ENCODE data around the gene ZNF132.
A peak's percentile ranks its signal among the peaks of the same experiment; 100 is the strongest.
"Not testable (repeated sequence)": the region's sequence is repeated elsewhere in the genome, so short reads cannot be mapped to it uniquely, and the experiment has no call there.

ZNF132 gene

GRCh38 chr19:58439576-58440554, at the start of gene ZNF132:
ZNF132 (minus strand) TSS chr19:58440153; CDS start chr19:58439821, 332 bp downstream.
- in situ Hi-C loops (cut with MboI; ENCODE audit: low pct_unique_long_range_greater_than_20kb, low sequenced_read_pairs), result no loop called here
- no peak for DNase-seq

- in situ Hi-C loops (cut with MboI; ENCODE audit: low pct_unique_long_range_greater_than_20kb, low sequenced_read_pairs); DNase-seq: not testable (repeated sequence)
These were observed 44.4 kb upstream of the ZNF132 start for GRCh38 chr19:58484349-58484748.

GRCh38 chr19:58483776-58484175, 43.8 kb upstream of the ZNF132 start:
- DNase-seq, result no peak

GRCh38 chr19:58482372-58482771, 42.4 kb upstream of the ZNF132 start:
- in situ Hi-C loops (cut with MboI; ENCODE audit: low pct_unique_long_range_greater_than_20kb, low sequenced_read_pairs), result no loop called here
- DNase-seq, result no peak

More at GRCh38 chr19:58483776-58484175, 43.8 kb upstream of the ZNF132 start:
- in situ Hi-C loops (cut with MboI; ENCODE audit: low pct_unique_long_range_greater_than_20kb, low sequenced_read_pairs), result no loop called here

- no peak for DNase-seq
- in situ Hi-C loops (cut with MboI; ENCODE audit: low pct_unique_long_range_greater_than_20kb, low sequenced_read_pairs), result no loop called here
These were observed 40.9 kb upstream of the ZNF132 start for GRCh38 chr19:58480831-58481230.

- in situ Hi-C loops (cut with MboI; ENCODE audit: low pct_unique_long_range_greater_than_20kb, low sequenced_read_pairs), result no loop called here
These were observed 40.5 kb upstream of the ZNF132 start for GRCh38 chr19:58480481-58480830.

GRCh38 chr19:58479736-58480480, 40.0 kb upstream of the ZNF132 start:
- in situ Hi-C loops (cut with MboI; ENCODE audit: low pct_unique_long_range_greater_than_20kb, low sequenced_read_pairs), result no loop called here
- DNase-seq, result no peak

More at GRCh38 chr19:58480481-58480830, 40.5 kb upstream of the ZNF132 start:
- no peak for DNase-seq

GRCh38 chr19:58479303-58479702, 39.4 kb upstream of the ZNF132 start:
- in situ Hi-C loops (cut with MboI; ENCODE audit: low pct_unique_long_range_greater_than_20kb, low sequenced_read_pairs), result no loop called here
- DNase-seq, result no peak

- DNase-seq, result no peak
- in situ Hi-C loops (cut with MboI; ENCODE audit: low pct_unique_long_range_greater_than_20kb, low sequenced_read_pairs), result no loop called here
These were observed 37.9 kb upstream of the ZNF132 start for GRCh38 chr19:58477871-58478270.

GRCh38 chr19:58477130-58477529, 37.2 kb upstream of the ZNF132 start:
- no peak for DNase-seq
- in situ Hi-C loops (cut with MboI; ENCODE audit: low pct_unique_long_range_greater_than_20kb, low sequenced_read_pairs), result no loop called here

- no peak for DNase-seq
- in situ Hi-C loops (cut with MboI; ENCODE audit: low pct_unique_long_range_greater_than_20kb, low sequenced_read_pairs), result no loop called here
These were observed 36.6 kb upstream of the ZNF132 start for GRCh38 chr19:58476498-58477015.

- DNase-seq, result peak; percentile 97
- in situ Hi-C loops (cut with MboI; ENCODE audit: low pct_unique_long_range_greater_than_20kb, low sequenced_read_pairs), result no loop called here
These were observed 36.0 kb upstream of the ZNF132 start, which contains the start of gene ZNF446 for GRCh38 chr19:58475714-58476497. ZNF446 (plus strand) TSS chr19:58476352; CDS start chr19:58477219, 867 bp downstream.

- no peak for DNase-seq
- in situ Hi-C loops (cut with MboI; ENCODE audit: low pct_unique_long_range_greater_than_20kb, low sequenced_read_pairs), result no loop called here
These were observed 35.2 kb upstream of the ZNF132 start for GRCh38 chr19:58474997-58475713.

GRCh38 chr19:58474291-58474996, 34.5 kb upstream of the ZNF132 start:
- DNase-seq, result no peak
- in situ Hi-C loops (cut with MboI; ENCODE audit: low pct_unique_long_range_greater_than_20kb, low sequenced_read_pairs), result no loop called here

GRCh38 chr19:58473775-58474174, 33.8 kb upstream of the ZNF132 start:
- in situ Hi-C loops (cut with MboI; ENCODE audit: low pct_unique_long_range_greater_than_20kb, low sequenced_read_pairs), result no loop called here

GRCh38 chr19:58471736-58472135, 31.8 kb upstream of the ZNF132 start:
- in situ Hi-C loops (cut with MboI; ENCODE audit: low pct_unique_long_range_greater_than_20kb, low sequenced_read_pairs), result no loop called here
- DNase-seq, result no peak

More at GRCh38 chr19:58473775-58474174, 33.8 kb upstream of the ZNF132 start:
- no peak for DNase-seq

GRCh38 chr19:58470837-58471543, 31.0 kb upstream of the ZNF132 start:
- DNase-seq; in situ Hi-C loops (cut with MboI; ENCODE audit: low pct_unique_long_range_greater_than_20kb, low sequenced_read_pairs): not testable (repeated sequence)
